Left ventricle myocardium inferior (tissue), 1 donor: ENCODE data around the gene CRACR2A. TPM values are rescaled to one million over a fixed set of nuclear protein-coding genes. Genes with fewer than 3 reads are reported as not detected.

ENCODE experiments used
- DNase-seq: peaks from one replicate; pipeline ENCODE4 v3.0.0-alpha.2; 2020
- H3K27ac ChIP-seq: fragments of 200-600 bp; replicated peaks from 2 replicates; pipeline ENCODE4 v1.8.0; 2021
- H3K27me3 ChIP-seq: fragments of 200-600 bp; 2 replicates; pipeline ENCODE4 v1.8.0; 2021; ENCODE audit warnings: low read depth
- H3K36me3 ChIP-seq: fragments of 200-600 bp; 2 replicates; pipeline ENCODE4 v1.8.0; 2021
- H3K4me1 ChIP-seq: fragments of 200-600 bp; 2 replicates; pipeline ENCODE4 v1.8.0; 2021
- H3K4me3 ChIP-seq: fragments of 200-600 bp; 2 replicates; pipeline ENCODE4 v1.8.0; 2021; ENCODE audit warnings: mild to moderate bottlenecking, moderate library complexity
- H3K9me3 ChIP-seq: fragments of 200-600 bp; replicated peaks from 2 replicates; pipeline ENCODE4 v1.8.0; 2021
- CTCF ChIP-seq: fragments of 200-600 bp; IDR thresholded peaks from 2 replicates; pipeline ENCODE4 v1.8.0; 2021; ENCODE audit warnings: antibody characterized with exemption, mild to moderate bottlenecking, borderline replicate concordance
- intact Hi-C: fragments of 100-400 bp; cut with micrococcal nuclease; formaldehyde crosslinking; loops from one replicate; pipeline ENCODE4 v1.11.0; 2022
- total RNA-seq: library from RNA; stranded (reverse); fragmentation: NEBNext Ultra II Directional; extraction: Animal tissue kit (Norgen Biotek cat#: 25700); gene quantifications from one replicate; pipeline ENCODE4 v1.2.1, GENCODE V29; 2021
- donor health status: DM: no; HTN: yes; CAD: no; lungs with severe emphysema.

CRACR2A gene
- total RNA-seq, 1 donor from 2014 or later: 7.6 TPM

DNA sequence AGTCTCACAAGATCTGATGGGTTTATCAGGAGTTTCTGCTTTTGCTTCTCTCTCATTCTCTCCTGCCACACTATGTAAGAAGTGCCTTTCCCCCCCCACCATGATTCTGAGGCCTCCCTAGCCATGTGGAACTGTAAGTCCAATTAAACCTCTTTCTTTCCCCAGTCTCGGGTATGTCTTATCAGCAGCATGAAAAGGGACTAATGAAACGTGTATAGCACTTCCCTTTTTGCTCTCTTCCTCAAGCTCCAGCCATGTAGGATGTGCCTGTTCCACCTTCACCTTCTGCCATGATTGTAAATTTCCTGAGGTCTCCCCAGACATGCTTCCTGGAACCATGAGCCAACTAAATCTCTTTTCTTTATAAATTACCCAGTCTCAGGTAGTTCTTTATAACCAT, 7.0 kb upstream of the CRACR2A start:
- Histone ChIP-seq H3K4me1 (peaks cover 22% of the 10 kb centered on the region), H3K4me3 (no peak overlapping the region), H3K27ac (no peak overlapping the region), H3K27me3 (no peaks in the 10 kb centered on the region), H3K9me3 (no peaks in the 10 kb centered on the region), H3K36me3 (no peaks in the 10 kb centered on the region)
- intact Hi-C loops: no loop called here
- no peak for DNase-seq
- no peak for TF ChIP-seq CTCF

- TF ChIP-seq CTCF: no peak
- Histone ChIP-seq H3K27me3 (no peaks in the 10 kb centered on the region), H3K27ac (peak overlapping the region; percentile 28), H3K9me3 (no peaks in the 10 kb centered on the region), H3K4me3 (no peak overlapping the region), H3K36me3 (no peaks in the 10 kb centered on the region), H3K4me1 (peaks cover 40% of the 10 kb centered on the region)
- intact Hi-C loops: no loop called here
- DNase-seq: no peak
These were observed 4.4 kb upstream of the CRACR2A start for GRCh38 chr12:3757261-3757660.

GRCh38 chr12:3755898-3756297, 3.0 kb upstream of the CRACR2A start:
- H3K36me3 ChIP-seq: no peaks in the 10 kb centered on the region
- no peak overlapping the region for H3K4me3 ChIP-seq
- H3K27ac ChIP-seq: no peak overlapping the region
- no peaks in the 10 kb centered on the region for H3K9me3 ChIP-seq
- intact Hi-C loops: no loop called here
- H3K27me3 ChIP-seq: no peaks in the 10 kb centered on the region
- peaks cover 51% of the 10 kb centered on the region for H3K4me1 ChIP-seq
- no peak for DNase-seq
- no peak for TF ChIP-seq CTCF

GRCh38 chr12:3753544-3754284, 805 bp upstream of the CRACR2A start:
- Histone ChIP-seq H3K4me3 (peak overlapping the region; percentile 71), H3K27me3 (no peaks in the 10 kb centered on the region), H3K4me1 (peaks cover 51% of the 10 kb centered on the region), H3K36me3 (no peaks in the 10 kb centered on the region), H3K9me3 (no peaks in the 10 kb centered on the region), H3K27ac (peak overlapping the region; percentile 87)
- DNase-seq: peak; percentile 41
- no peak for TF ChIP-seq CTCF
- intact Hi-C loops: no loop called here

GRCh38 chr12:3752096-3752709, 706 bp downstream of the CRACR2A start:
- no peak for TF ChIP-seq CTCF
- Histone ChIP-seq H3K4me1 (peaks cover 43% of the 10 kb centered on the region), H3K9me3 (no peaks in the 10 kb centered on the region), H3K4me3 (peak overlapping the region; percentile 71), H3K27me3 (no peaks in the 10 kb centered on the region), H3K36me3 (no peaks in the 10 kb centered on the region), H3K27ac (peak overlapping the region; percentile 87)
- intact Hi-C loops: no loop called here
- peak; percentile 61 for DNase-seq
